ENCODE results near the gene GAS2L1. TPM values are rescaled to one million over a fixed set of nuclear protein-coding genes. Genes with fewer than 3 reads are reported as not detected.

Gene GAS2L1
- total RNA-seq, 1 experiment from 2014 or later, result 29.4 TPM

GRCh38 chr22:29258407-29259252 is 47.8 kb upstream of the GAS2L1 start:
- H3K27ac ChIP-seq (ENCODE audit: low read depth, low read length), result no peak overlapping the region
- TF ChIP-seq ATF3 (IDR thresholded peaks at IDR 0.05) (no peak), SRF (IDR thresholded peaks at IDR 0.05; ENCODE audit: low read depth) (no peak), ZNF274 (IDR thresholded peaks at IDR 0.05; ENCODE audit: low read depth, low read length) (no peak), JUND (IDR thresholded peaks at IDR 0.05) (no peak), YY1 (IDR thresholded peaks at IDR 0.05; ENCODE audit: extremely low read depth, insufficient replicate concordance, low read depth, low read length) (no peak), FOSL1 (IDR thresholded peaks at IDR 0.05; ENCODE audit: low read depth) (no peak), REST (IDR thresholded peaks at IDR 0.05; ENCODE audit: low read depth) (no peak), ELF1 (IDR thresholded peaks at IDR 0.05; ENCODE audit: borderline replicate concordance, low read depth) (no peak), CBX3 (IDR thresholded peaks at IDR 0.05; ENCODE audit: low read depth) (no peak), RAD21 (IDR thresholded peaks at IDR 0.05; ENCODE audit: low read depth) (no peak), POLR2AphosphoS5 (IDR thresholded peaks at IDR 0.05; ENCODE audit: low read depth, low read length) (no peak; the same call in 1 of the 2 replicates), MAX (IDR thresholded peaks at IDR 0.05) (no peak), SP1 (IDR thresholded peaks at IDR 0.05; ENCODE audit: low read depth) (no peak), ZFX (IDR thresholded peaks at IDR 0.05) (no peak), EGR1 (IDR thresholded peaks at IDR 0.05; ENCODE audit: low read depth) (no peak), SIN3A (IDR thresholded peaks at IDR 0.05; ENCODE audit: low read depth) (no peak), ZBTB33 (IDR thresholded peaks at IDR 0.05; ENCODE audit: extremely low read depth, insufficient replicate concordance, low read length) (no peak), POLR2A (IDR thresholded peaks at IDR 0.05; ENCODE audit: borderline replicate concordance, extremely low read depth, insufficient read depth, insufficient read length) (no peak), EZH2 (IDR thresholded peaks at IDR 0.05) (no peak), CEBPB (IDR thresholded peaks at IDR 0.05; ENCODE audit: low read depth) (no peak)
- no peaks in the 10 kb centered on the region for H4K20me1 ChIP-seq (ENCODE audit: insufficient read depth)
- H3K4me1 ChIP-seq (ENCODE audit: control insufficient read depth in 1 of 2, insufficient read depth in 2 of 2, low read length in 2 of 2), result no peaks in the 10 kb centered on the region; a peak in 1 of 4 replicates
- H3K36me3 ChIP-seq (ENCODE audit: control insufficient read depth in 1 of 2, insufficient read depth in 2 of 2, low read length in 2 of 2), result no peaks in the 10 kb centered on the region
- ATAC-seq, result no peak
- H3K79me2 ChIP-seq (ENCODE audit: insufficient read depth, low read length), result no peaks in the 10 kb centered on the region
- POLR2A ChIA-PET, result no interaction called here
- no peak for DNase-seq (ENCODE audit: low read depth, low spot score)
- RAD21 ChIA-PET (ENCODE audit: low non-redundant PET in 1 of 2, low total read pairs in 2 of 2, uncharacterized antibody in 2 of 2, unreplicated experiment in 2 of 2), result no interaction called here
- no peak overlapping the region for H2AFZ ChIP-seq (ENCODE audit: low read depth, low read length, poor library complexity, severe bottlenecking)
- no TSS peak for BruUV-seq (replicated peaks)
- H3K4me3 ChIP-seq (replicated peaks in 1 of 2; ENCODE audit: low read depth in 1 of 2, low read length in 2 of 2), result no peak overlapping the region
- no peak overlapping the region for H3K9ac ChIP-seq (ENCODE audit: low read length)
- CTCF ChIA-PET, result no interaction called here
- H3K9me3 ChIP-seq (ENCODE audit: control insufficient read depth in 1 of 2, insufficient read depth in 1 of 2, low read depth in 1 of 2, low read length in 2 of 2), result no peaks in the 10 kb centered on the region
- H3K4me2 ChIP-seq (ENCODE audit: low read length), result no peak overlapping the region
- H3K9me2 ChIP-seq (ENCODE audit: insufficient read depth), result no peaks in the 10 kb centered on the region
- no peaks in the 10 kb centered on the region for H3K27me3 ChIP-seq (ENCODE audit: insufficient read depth, low read length)
- intact Hi-C loops (cut with micrococcal nuclease), result no loop called here
